ENCODE data around the gene XRN2.
"Not testable (repeated sequence)": the region's sequence is repeated elsewhere in the genome, so short reads cannot be mapped to it uniquely, and the experiment has no call there.

XRN2 gene

GRCh38 chr20:21391185-21391971 is 88.2 kb downstream of the XRN2 start:
- no peak for DNase-seq

GRCh38 chr20:21391972-21392352 is 88.8 kb downstream of the XRN2 start:
- no peak for DNase-seq

- DNase-seq, result no peak
These were observed 90.0 kb downstream of the XRN2 start for GRCh38 chr20:21393166-21393565.

GRCh38 chr20:21393816-21394519 is 90.8 kb downstream of the XRN2 start:
- no peak for DNase-seq

- no peak for DNase-seq
These were observed 91.4 kb downstream of the XRN2 start for GRCh38 chr20:21394551-21394950.

- no peak for DNase-seq
These were observed 92.0 kb downstream of the XRN2 start for GRCh38 chr20:21395051-21395665.

GRCh38 chr20:21395666-21396598 is 92.8 kb downstream of the XRN2 start:
- DNase-seq, result no peak

GRCh38 chr20:21396599-21397340 is 93.6 kb downstream of the XRN2 start:
- no peak for DNase-seq

- DNase-seq, result no peak
These were observed 94.4 kb downstream of the XRN2 start, which contains the start of gene NKX2-4 for GRCh38 chr20:21397341-21398108. TSS of gene NKX2-4 (minus strand) at chr20:21397526. CDS start at chr20:21397399, 127 bp downstream.

- DNase-seq, result no peak
These were observed 95.2 kb downstream of the XRN2 start for GRCh38 chr20:21398109-21399004.

- DNase-seq, result no peak
These were observed 95.9 kb downstream of the XRN2 start for GRCh38 chr20:21399005-21399475.

- no peak for DNase-seq
These were observed 108.6 kb downstream of the XRN2 start for GRCh38 chr20:21411725-21412124.

GRCh38 chr20:21413996-21414395 is 110.9 kb downstream of the XRN2 start:
- not testable (repeated sequence) for DNase-seq

- not testable (repeated sequence) for DNase-seq
These were observed 116.0 kb downstream of the XRN2 start for GRCh38 chr20:21419147-21419546.

GRCh38 chr20:21421601-21422236 is 118.6 kb downstream of the XRN2 start:
- no peak for DNase-seq

GRCh38 chr20:21423712-21424111 is 120.6 kb downstream of the XRN2 start:
- not testable (repeated sequence) for DNase-seq

GRCh38 chr20:21424846-21425245 is 121.7 kb downstream of the XRN2 start:
- no peak for DNase-seq

GRCh38 chr20:21430020-21430419 is 126.9 kb downstream of the XRN2 start:
- DNase-seq, result no peak

GRCh38 chr20:21432911-21433310 is 129.8 kb downstream of the XRN2 start:
- DNase-seq, result no peak
